Renal cortical epithelial cell (primary cell): ENCODE measurements around the gene VPS26C. TPM values are rescaled to one million over a fixed set of nuclear protein-coding genes. Genes with fewer than 3 reads are reported as not detected.
A peak's percentile ranks its signal among the peaks of the same experiment; 100 is the strongest.

ENCODE experiments used
- DNase-seq: peaks from one replicate; pipeline ENCODE4 v3.0.0-alpha.2; 2011; ENCODE audit warnings: low read depth
- total RNA-seq: library from RNA; depleted of rRNA; stranded (reverse); fragments of >200 nt; gene quantifications from 2 replicates; pipeline ENCODE4 v1.2.3, GENCODE V29; 2014

Gene VPS26C
- total RNA-seq, 1 donor from 2014 or later, result 53.7 TPM

DNA sequence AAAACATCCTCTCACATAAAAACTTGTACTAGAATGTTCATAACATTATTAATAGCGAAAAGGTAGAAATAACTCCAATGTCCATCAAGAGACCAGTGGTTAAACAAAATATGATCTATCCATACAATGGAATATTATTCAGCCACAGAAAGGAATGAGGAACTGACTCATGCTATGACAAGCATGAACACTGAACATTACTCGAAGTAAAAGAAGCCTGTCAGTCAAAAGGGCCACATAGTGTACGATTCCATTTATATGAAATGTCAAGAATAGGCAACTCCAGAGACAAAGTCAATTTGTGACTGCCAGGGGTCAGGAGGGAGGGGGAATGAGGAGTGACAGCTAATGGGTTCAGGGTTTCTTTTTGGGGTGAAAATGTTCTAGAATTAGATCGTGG, 2.3 kb downstream of the VPS26C start:
- no peak for DNase-seq

GRCh38 chr21:37263827-37264600, 3.1 kb downstream of the VPS26C start:
- no peak for DNase-seq

DNA sequence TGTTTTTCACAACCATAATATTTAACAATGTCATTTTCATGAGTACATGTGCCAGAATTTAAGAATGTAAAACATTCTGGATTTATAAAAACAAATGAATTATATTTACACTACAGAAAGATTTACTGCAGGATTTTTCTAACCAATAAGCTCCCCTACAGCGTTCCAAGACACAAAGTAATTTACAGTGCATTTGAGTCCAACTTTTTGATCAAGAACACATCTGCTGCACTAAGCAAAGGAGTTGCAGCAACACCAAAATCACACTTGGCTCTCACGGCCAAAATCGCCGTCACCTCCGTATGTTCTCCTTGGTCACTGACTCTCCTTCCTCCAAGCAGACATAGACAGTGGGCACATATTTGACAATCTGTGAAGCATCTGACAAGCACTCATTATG, 7.7 kb downstream of the VPS26C start:
- no peak for DNase-seq

DNA sequence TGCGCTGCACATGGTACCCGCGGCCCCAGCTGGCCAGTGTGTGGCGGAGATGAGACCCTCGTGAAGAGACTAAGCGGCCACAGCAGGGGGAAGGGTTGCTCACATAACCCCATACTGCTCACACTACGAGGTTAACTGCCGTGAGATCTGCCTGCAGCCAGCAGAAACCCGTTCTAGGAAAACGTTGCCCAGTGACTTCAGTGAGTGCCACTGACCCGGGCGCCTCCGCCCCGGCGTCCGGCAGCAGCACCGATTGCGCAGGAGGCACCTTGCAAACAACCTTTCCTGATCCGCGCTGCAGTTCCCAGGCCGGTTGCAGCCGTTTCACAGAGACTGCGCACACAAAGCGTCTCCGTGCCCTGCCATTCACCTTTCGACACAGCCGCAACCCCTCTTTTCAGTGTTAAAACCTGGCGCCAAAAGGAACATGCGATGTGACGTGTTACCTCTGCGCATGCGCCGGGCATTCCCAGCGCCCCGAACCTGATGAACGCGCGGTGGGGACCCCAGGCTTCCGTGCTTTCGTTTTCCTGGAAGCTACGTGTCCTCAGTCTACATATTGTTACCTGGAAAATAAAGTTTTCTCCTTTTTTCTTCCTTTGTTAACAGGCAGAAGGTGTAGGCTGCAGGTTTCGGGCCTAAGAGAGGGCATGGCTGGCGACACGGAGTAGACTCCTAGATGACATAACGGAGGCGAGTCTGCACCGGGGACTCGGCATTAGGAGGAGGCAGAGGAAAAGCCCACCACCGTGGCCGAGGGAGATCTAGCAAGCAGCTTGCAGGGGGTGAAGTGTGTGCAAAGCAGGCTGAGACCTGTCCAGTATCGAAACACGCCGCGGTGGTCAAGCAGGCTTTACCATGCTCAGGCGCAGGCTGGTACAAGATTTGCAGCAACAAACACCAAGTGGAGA, 8.9 kb downstream of the VPS26C start:
- peak; percentile 69 for DNase-seq

- peak; percentile 22 for DNase-seq
Observed at GRCh38 chr21:37257511-37257966, 9.6 kb downstream of the VPS26C start.

- DNase-seq, result no peak
Observed at GRCh38 chr21:37253991-37254390, 13.1 kb downstream of the VPS26C start.

GRCh38 chr21:37251294-37251634, 15.9 kb downstream of the VPS26C start:
- DNase-seq, result no peak

GRCh38 chr21:37249112-37249904, 17.8 kb downstream of the VPS26C start:
- no peak for DNase-seq

- DNase-seq, result no peak
Observed at GRCh38 chr21:37248298-37248697, 18.8 kb downstream of the VPS26C start.

DNA sequence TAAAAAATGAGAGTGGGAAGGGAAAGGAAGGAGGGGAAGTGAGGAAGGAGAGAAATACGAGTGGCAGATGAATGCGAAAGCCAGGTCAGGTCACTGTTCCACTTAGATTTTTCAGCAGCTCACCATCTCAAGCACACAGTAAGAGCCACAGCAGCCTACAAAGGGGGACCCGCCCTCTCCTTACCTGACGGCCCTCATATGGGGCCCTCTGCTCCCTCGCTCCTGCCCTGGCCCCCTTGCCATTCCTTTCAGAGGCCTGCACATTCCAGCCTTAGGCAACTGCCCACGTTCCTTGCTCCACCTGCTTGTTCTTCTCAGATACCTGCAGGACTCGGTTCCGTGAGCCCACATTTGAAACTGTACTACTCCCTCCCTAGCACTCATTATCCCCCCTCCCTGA, 22.0 kb downstream of the VPS26C start:
- DNase-seq, result no peak

DNA sequence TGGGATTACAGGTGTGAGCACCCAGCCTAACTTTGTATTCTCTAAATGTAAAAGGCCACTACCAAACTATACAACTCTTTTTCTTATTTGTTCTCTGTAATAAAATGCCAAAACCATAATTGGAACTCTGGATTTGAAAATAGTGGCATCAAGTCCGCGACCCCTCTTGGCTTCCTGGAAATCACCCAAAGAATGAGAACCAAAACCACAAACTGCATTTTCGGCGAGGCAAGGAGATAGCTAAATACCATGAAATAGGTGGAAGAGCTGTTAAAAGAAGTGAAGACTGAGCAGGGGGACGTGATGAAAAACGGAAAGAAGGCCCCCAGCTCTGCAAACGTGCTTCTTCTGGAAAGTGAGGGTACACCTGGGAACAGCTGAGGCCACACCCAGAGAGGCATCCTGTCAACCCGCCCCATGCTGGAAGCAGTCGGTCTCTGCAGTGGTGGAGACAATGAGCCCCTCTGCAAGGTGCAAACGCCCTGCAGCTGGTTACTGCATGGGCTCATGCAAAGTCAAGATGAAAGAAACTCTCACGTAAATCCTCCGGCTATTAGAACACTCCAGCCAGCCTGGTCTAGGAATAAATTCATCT, 22.5 kb downstream of the VPS26C start:
- no peak for DNase-seq

- DNase-seq, result no peak
Observed at GRCh38 chr21:37243961-37244360, 23.2 kb downstream of the VPS26C start.

DNA sequence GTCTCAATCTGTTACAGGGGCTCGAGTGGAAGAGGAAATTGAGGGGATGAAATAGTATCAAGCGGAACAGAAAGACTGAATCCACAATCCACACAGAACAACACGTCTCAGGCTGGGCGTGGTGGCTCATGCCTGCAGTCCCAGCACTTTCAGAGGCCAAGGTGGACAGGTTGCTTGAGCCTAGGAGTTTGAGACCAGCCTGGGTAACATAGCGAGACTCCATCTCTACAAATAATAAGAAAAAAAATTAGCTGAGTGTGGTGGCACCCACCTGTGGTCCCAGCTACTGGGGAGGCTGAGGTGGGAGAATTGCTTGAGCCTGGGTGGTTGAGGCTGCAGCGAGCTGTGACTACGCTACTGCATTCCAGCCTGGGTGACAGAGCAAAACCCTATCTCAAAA, 25.7 kb downstream of the VPS26C start:
- no peak for DNase-seq

DNA sequence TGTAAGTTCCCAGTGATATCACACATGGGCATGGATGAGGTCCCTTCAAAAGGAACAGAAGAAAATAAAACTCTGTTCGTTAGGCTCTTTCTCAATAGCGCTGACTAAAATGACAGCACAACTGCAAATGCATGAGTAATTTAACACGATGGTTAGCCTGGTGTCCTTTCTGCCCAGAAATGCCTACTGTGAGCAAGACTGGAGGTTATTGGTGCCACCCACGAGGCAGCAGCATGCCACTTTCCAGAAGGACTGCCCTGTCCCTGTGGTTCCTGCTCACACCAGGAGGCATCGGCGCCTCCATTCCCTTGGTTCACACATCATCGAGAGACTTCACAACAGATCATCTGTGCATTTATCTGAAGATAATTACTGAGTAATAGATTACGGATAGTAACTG, 26.2 kb downstream of the VPS26C start:
- DNase-seq, result no peak

- no peak for DNase-seq
Observed at GRCh38 chr21:37237764-37238163, 29.4 kb downstream of the VPS26C start.

DNA sequence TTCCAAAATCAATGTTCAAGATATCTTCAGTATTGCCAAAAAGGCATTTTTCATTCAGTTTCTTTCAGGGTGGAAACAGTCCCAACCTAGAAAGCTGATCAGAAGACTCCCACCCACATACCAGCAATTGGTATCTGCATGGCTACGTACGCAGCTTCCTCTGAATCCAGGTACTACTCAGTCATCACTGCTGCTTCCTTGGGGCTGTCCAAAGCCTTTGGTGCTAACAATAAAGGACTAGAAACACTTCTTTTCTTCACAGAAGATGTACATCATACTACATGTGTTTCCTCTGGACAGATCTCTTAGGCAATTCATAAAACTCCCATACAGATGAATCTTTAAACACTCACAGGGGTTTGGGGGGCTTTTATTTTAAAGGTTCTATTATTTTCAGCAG, 29.8 kb downstream of the VPS26C start:
- no peak for DNase-seq

DNA sequence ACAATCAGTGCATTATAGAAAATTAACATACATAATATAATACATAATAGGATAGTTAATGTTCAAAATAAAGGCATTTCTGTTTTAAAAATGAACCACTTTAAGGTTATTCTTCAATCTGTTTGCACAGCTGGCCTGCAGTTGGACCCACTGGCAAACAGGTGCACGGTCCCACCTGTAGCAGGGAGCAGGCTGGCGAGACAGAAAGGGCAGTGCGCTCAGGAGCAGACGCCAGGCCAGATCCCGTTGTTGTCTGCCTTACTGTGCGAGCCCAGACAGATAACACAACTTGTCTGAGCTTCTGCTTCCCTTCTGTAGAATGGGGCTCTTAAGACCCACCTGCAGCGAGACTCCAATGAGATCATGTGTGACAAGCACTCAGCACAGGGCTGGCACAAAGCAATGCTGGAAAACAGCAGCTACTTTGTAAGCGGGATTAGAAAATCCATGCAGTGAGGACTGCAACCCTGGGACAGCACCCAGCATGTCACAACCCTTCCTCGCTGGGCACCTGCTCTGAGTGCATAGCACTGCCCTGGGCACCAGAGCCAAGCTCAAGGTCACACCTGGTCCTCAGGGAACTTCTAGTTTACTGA, 33.5 kb downstream of the VPS26C start:
- DNase-seq, result no peak

GRCh38 chr21:37232274-37233018, 34.7 kb downstream of the VPS26C start:
- no peak for DNase-seq

GRCh38 chr21:37231671-37232070, 35.5 kb downstream of the VPS26C start:
- no peak for DNase-seq

DNA sequence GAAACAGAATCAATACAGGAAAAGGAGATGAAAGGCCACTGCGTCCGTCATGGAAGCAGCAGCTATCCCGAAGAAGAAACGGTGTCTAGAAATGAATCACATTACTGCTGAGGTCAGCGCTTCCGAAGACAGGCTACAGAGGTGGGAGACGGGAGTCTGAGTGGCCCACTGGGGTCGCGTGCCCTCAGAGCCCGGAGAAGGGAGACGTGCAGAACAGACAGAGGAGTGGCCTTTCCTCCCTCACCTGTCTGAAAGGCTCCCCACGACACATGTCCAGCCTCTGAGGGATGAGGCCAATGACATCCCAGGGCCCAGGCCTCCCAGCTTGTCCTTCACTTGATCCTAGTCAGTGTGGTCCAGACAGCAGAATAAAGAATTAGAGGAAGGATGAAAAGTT, 35.9 kb downstream of the VPS26C start:
- DNase-seq, result no peak
